ENCODE data around the gene GPR142. TPM values are rescaled to one million over a fixed set of nuclear protein-coding genes. Genes with fewer than 3 reads are reported as not detected.

GPR142 gene
- total and polyA plus RNA-seq, 4 donors = 0.22 to 0.86 (median 0.51) TPM

DNA sequence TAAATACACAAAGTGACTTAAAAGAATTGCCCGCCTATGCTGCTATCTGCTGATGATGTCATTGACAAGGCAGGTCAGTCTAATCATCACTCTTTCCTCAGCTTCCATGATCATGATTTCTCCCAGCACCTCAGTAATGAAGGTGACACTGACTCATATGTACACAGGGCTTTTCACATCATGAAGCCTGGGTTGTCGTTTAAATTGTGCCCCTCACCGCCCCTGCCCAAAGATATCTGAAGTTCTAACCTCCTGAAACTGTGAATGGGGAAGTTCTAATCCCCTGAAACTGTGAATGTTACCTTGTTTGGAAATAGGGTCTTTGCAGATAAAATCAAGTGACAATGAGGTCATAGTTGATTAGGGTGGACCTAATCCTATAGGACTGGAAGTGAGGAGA lies 47.2 kb downstream of the GPR142 start:
- H3K27me3 ChIP-seq (ENCODE audit: control insufficient read depth, insufficient read depth, low read length) = no peaks in the 10 kb centered on the region
- DNase-seq (ENCODE audit: low read depth in 4 of 6, low spot score in 6 of 6) = no peak
- H3K9me3 ChIP-seq (ENCODE audit: control insufficient read depth, insufficient read depth, low read length) = no peaks in the 10 kb centered on the region
- peaks cover 2% of the 10 kb centered on the region for H3K4me1 ChIP-seq (ENCODE audit: control insufficient read depth, insufficient read depth, low read length)
- 95% methylated on average over 3 of the region's 3 CpGs for WGBS (ENCODE audit: insufficient coverage)
- H3K27ac ChIP-seq (ENCODE audit: low read depth, low read length) = no peak overlapping the region
- H3K36me3 ChIP-seq (ENCODE audit: control insufficient read depth, insufficient read depth, low read length) = no peaks in the 10 kb centered on the region
- H3K4me3 ChIP-seq (ENCODE audit: low read depth, low read length) = no peak overlapping the region

DNA sequence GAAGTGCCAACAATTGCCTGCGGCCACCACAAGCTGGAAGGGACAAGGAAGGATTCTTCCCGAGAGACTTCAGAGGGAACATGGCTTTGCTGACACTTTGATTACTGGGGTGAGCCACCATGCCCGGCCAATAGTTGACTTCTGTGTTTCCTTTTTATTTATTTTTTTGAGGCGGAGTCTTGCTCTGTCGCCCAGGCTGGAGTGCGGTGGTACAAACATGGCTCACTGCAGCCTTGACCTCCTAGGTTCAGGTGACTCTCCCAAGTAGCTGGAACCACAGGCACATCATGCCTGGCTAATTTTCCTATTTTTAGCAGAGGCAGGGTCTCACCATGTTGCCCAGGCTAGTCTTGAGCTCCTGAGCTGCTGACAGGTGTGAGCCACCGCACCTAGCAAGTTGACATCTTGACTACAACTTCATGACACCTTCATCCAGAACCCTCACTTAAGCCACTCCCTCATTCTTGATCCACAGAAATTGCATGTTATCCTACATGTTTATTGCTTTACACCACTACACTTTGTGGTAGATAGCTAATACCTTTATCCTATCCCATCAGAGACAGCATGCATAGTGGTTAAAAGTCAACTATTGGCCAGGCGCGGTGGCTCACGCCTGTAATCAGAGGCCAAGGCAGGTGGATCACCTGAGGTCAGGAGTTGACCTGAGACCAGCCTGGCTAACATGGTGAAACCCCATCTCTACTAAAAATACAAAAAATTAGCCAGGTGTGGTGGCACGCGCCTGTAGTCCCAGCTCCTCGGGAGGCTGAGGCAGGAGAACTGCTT lies 48.5 kb downstream of the GPR142 start:
- Histone ChIP-seq H3K4me1 (ENCODE audit: control insufficient read depth, insufficient read depth, low read length) (peaks cover 2% of the 10 kb centered on the region), H3K4me3 (ENCODE audit: low read depth, low read length) (no peak overlapping the region), H3K27ac (ENCODE audit: low read depth, low read length) (no peak overlapping the region), H3K9me3 (ENCODE audit: control insufficient read depth, insufficient read depth, low read length) (no peaks in the 10 kb centered on the region), H3K27me3 (ENCODE audit: control insufficient read depth, insufficient read depth, low read length) (no peaks in the 10 kb centered on the region), H3K36me3 (ENCODE audit: control insufficient read depth, insufficient read depth, low read length) (no peaks in the 10 kb centered on the region)
- 91% methylated on average over 13 of the region's 13 CpGs for WGBS (ENCODE audit: insufficient coverage)
- DNase-seq (ENCODE audit: low read depth in 4 of 6, low spot score in 6 of 6) = no peak

GRCh38 chr17:74417178-74418045 lies 50.1 kb downstream of the GPR142 start:
- DNase-seq (ENCODE audit: low read depth in 4 of 6, low spot score in 6 of 6) = no peak
- H3K27ac ChIP-seq (ENCODE audit: low read depth, low read length) = no peak overlapping the region
- H3K4me1 ChIP-seq (ENCODE audit: control insufficient read depth, insufficient read depth, low read length) = peaks cover 2% of the 10 kb centered on the region
- H3K36me3 ChIP-seq (ENCODE audit: control insufficient read depth, insufficient read depth, low read length) = no peaks in the 10 kb centered on the region
- no peaks in the 10 kb centered on the region for H3K27me3 ChIP-seq (ENCODE audit: control insufficient read depth, insufficient read depth, low read length)
- H3K9me3 ChIP-seq (ENCODE audit: control insufficient read depth, insufficient read depth, low read length) = no peaks in the 10 kb centered on the region
- 57% methylated on average over 11 of the region's 12 CpGs for WGBS (ENCODE audit: insufficient coverage)
- H3K4me3 ChIP-seq (ENCODE audit: low read depth, low read length) = no peak overlapping the region

- H3K27me3 ChIP-seq (ENCODE audit: control insufficient read depth, insufficient read depth, low read length) = no peaks in the 10 kb centered on the region
Observed at GRCh38 chr17:74419928-74420411, 52.7 kb downstream of the GPR142 start.

More at GRCh38 chr17:74419928-74420411, 52.7 kb downstream of the GPR142 start:
- no peak overlapping the region for H3K4me3 ChIP-seq (ENCODE audit: low read depth, low read length)
- H3K36me3 ChIP-seq (ENCODE audit: control insufficient read depth, insufficient read depth, low read length) = no peaks in the 10 kb centered on the region
- DNase-seq (ENCODE audit: low read depth in 4 of 6, low spot score in 6 of 6) = no peak
- no peaks in the 10 kb centered on the region for H3K9me3 ChIP-seq (ENCODE audit: control insufficient read depth, insufficient read depth, low read length)
- no peaks in the 10 kb centered on the region for H3K4me1 ChIP-seq (ENCODE audit: control insufficient read depth, insufficient read depth, low read length)
- no peak overlapping the region for H3K27ac ChIP-seq (ENCODE audit: low read depth, low read length)
- 92% methylated on average over 9 of the region's 10 CpGs for WGBS (ENCODE audit: insufficient coverage)

Small RNA genes within 50 kb of the gene (small RNA-seq; reads per million reads assigned to genes)
- gene RNA5SP448 (ENCODE audit: low replicate concordance) = not detected

Other genes with a start within 250 kb of the GPR142 start
- 1,000 to 10,000 TPM; 1,239 to 1,608 TPM for gene RPL38, start 163.8 kb upstream of the GPR142 start, total RNA-seq
- 1,000 to 10,000 TPM; 1,051 to 1,061 TPM for gene RPL38, start 163.8 kb upstream of the GPR142 start, polyA plus RNA-seq (ENCODE audit: insufficient read length in 2 of 2)
- 10 to 100 TPM; 25.0 to 27.5 TPM for gene TTYH2, start 153.9 kb upstream of the GPR142 start, total RNA-seq
- gene TTYH2, start 153.9 kb upstream of the GPR142 start, polyA plus RNA-seq (ENCODE audit: insufficient read length in 2 of 2) = 10 to 100 TPM; 59.2 to 66.4 TPM
- gene DNAI2, start 93.3 kb upstream of the GPR142 start, total RNA-seq = 1 to 10 TPM in 1 of 2 donors, under 1 TPM in 1; 0.69 to 6.4 TPM
- gene DNAI2, start 93.3 kb upstream of the GPR142 start, polyA plus RNA-seq (ENCODE audit: insufficient read length in 2 of 2) = 1 to 10 TPM; 5.4 to 7.4 TPM
- 1 to 10 TPM; 1.8 to 2.7 TPM for gene KIF19, start 41.3 kb upstream of the GPR142 start, total RNA-seq
- gene KIF19, start 41.3 kb upstream of the GPR142 start, polyA plus RNA-seq (ENCODE audit: insufficient read length in 2 of 2) = 1 to 10 TPM; 2.3 to 2.8 TPM
- gene BTBD17, start 5.6 kb upstream of the GPR142 start, total RNA-seq = 10 to 100 TPM in 1 of 2 donors, 1 to 10 TPM in 1; 9.4 to 10.1 TPM
- gene BTBD17, start 5.6 kb upstream of the GPR142 start, polyA plus RNA-seq (ENCODE audit: insufficient read length in 2 of 2) = 10 to 100 TPM; 25.2 to 31.0 TPM
- 10 to 100 TPM; 16.3 to 98.7 TPM for gene GPRC5C, start 64.6 kb downstream of the GPR142 start, total RNA-seq
- gene GPRC5C, start 64.6 kb downstream of the GPR142 start, polyA plus RNA-seq (ENCODE audit: insufficient read length in 2 of 2) = 10 to 100 TPM; 10.4 to 19.1 TPM
- 1 to 10 TPM; 8.4 to 9.9 TPM for gene CD300A, start 99.1 kb downstream of the GPR142 start, total RNA-seq
- gene CD300A, start 99.1 kb downstream of the GPR142 start, polyA plus RNA-seq (ENCODE audit: insufficient read length in 2 of 2) = 1 to 10 TPM; 6.7 to 8.2 TPM
- under 1 TPM in 1 of 2 donors, not detected in 1; 0.30 TPM for gene CD300LB, start 164.0 kb downstream of the GPR142 start, total RNA-seq
- gene CD300LB, start 164.0 kb downstream of the GPR142 start, polyA plus RNA-seq (ENCODE audit: insufficient read length in 2 of 2) = under 1 TPM in 1 of 2 donors, not detected in 1; 0.14 TPM
- gene CD300C, start 178.6 kb downstream of the GPR142 start, total RNA-seq = under 1 TPM; 0.55 to 0.69 TPM
- gene CD300C, start 178.6 kb downstream of the GPR142 start, polyA plus RNA-seq (ENCODE audit: insufficient read length in 2 of 2) = 1 to 10 TPM in 1 of 2 donors, under 1 TPM in 1; 1.00 to 1.1 TPM
- under 1 TPM in 1 of 2 donors, not detected in 1; 0.89 TPM for gene CD300H, start 200.0 kb downstream of the GPR142 start, total RNA-seq
- gene CD300H, start 200.0 kb downstream of the GPR142 start, polyA plus RNA-seq (ENCODE audit: insufficient read length in 2 of 2) = not detected
- not detected for gene CD300LD, start 224.8 kb downstream of the GPR142 start, total RNA-seq
- not detected for gene CD300LD, start 224.8 kb downstream of the GPR142 start, polyA plus RNA-seq (ENCODE audit: insufficient read length in 2 of 2)

Measured in spinal cord (tissue), 10 donors.